ENCODE results near the gene PSMD5. TPM values are rescaled to one million over a fixed set of nuclear protein-coding genes. Genes with fewer than 3 reads are reported as not detected.

PSMD5 gene
- total and polyA plus RNA-seq, 8 donors, result 14.8 to 39.1 (median 21.2) TPM

- H3K4me3 ChIP-seq, result no peak overlapping the region
- intact Hi-C loops (cut with DNase I; ENCODE audit: low total_unique reads), result no loop called here
- peak overlapping the region in 2 of 5 donors; percentile 22 to 38 for H3K27ac ChIP-seq
- H3K27me3 ChIP-seq, result no peaks in the 10 kb centered on the region
- H3K9me3 ChIP-seq, result no peaks in the 10 kb centered on the region
- peak in 1 of 2 donors; percentile 67 for DNase-seq
- peaks cover 13 to 20% (median 18%) of the 10 kb centered on the region in 4 donors for H3K4me1 ChIP-seq
- WGBS, 5 donors, result 24 to 68% (median 39%) methylated on average over 5 of the region's 5 CpGs
- peaks cover 17 to 61% (median 51%) of the 10 kb centered on the region in 4 donors for H3K36me3 ChIP-seq
- TF ChIP-seq POLR2AphosphoS5 (IDR thresholded peaks at IDR 0.05), result no peak
- TF ChIP-seq CTCF (IDR thresholded peaks at IDR 0.05), result no peak
- no peak for TF ChIP-seq EP300 (IDR thresholded peaks at IDR 0.05)
These were observed 23.1 kb upstream of the PSMD5 start for GRCh38 chr9:120865809-120866208.

DNA sequence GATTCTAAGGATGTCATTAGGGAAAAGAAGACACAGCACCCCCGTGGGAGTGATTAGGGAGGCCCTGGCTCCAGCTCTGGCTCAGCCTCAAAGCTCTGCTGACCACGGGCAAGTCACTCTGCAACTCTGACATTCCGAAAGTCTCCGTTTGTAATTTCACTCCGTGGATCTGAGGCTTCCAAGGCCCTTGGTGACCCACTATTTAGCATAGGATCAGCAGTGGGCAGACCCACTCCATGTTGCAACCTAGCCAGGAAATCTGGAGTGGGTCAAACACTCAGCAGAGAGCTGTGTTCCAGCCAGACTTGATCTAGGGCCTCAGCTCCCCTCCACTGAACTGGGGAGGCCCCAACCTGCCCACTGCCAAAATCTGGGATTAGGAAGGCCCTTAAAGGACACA, 22.5 kb upstream of the PSMD5 start:
- Histone ChIP-seq H3K27me3 (no peaks in the 10 kb centered on the region), H3K4me1 (peaks cover 13 to 20% (median 18%) of the 10 kb centered on the region in 4 donors), H3K4me3 (no peak overlapping the region), H3K36me3 (peaks cover 23 to 68% (median 57%) of the 10 kb centered on the region in 4 donors), H3K9me3 (no peaks in the 10 kb centered on the region), H3K27ac (no peak overlapping the region)
- 64 to 85% (median 80%) methylated on average over 5 of the region's 5 CpGs for WGBS, 5 donors
- TF ChIP-seq POLR2A (IDR thresholded peaks at IDR 0.05), result no peak
- TF ChIP-seq EP300 (IDR thresholded peaks at IDR 0.05), result no peak
- DNase-seq, result no peak
- intact Hi-C loops (cut with DNase I; ENCODE audit: low total_unique reads), result no loop called here

- no peaks in the 10 kb centered on the region for H3K27me3 ChIP-seq
- H3K4me3 ChIP-seq, result no peak overlapping the region
- no peak for TF ChIP-seq POLR2A (IDR thresholded peaks at IDR 0.05)
- TF ChIP-seq POLR2AphosphoS5 (IDR thresholded peaks at IDR 0.05), result no peak
- TF ChIP-seq EP300 (IDR thresholded peaks at IDR 0.05), result no peak
- TF ChIP-seq CTCF (IDR thresholded peaks at IDR 0.05), result no peak
- H3K9me3 ChIP-seq, result no peaks in the 10 kb centered on the region
- H3K4me1 ChIP-seq, result peaks cover 13 to 18% (median 16%) of the 10 kb centered on the region in 4 donors
- intact Hi-C loops (cut with DNase I; ENCODE audit: low total_unique reads), result no loop called here
- H3K27ac ChIP-seq, result no peak overlapping the region
- peaks cover 27 to 72% (median 62%) of the 10 kb centered on the region in 4 donors for H3K36me3 ChIP-seq
- no peak for DNase-seq
- WGBS, 5 donors, result 95 to 97% (median 96%) methylated on average over 5 of the region's 5 CpGs
These were observed 22.0 kb upstream of the PSMD5 start for GRCh38 chr9:120864719-120865118.

- peaks cover 31 to 81% (median 69%) of the 10 kb centered on the region in 4 donors for H3K36me3 ChIP-seq
These were observed 21.1 kb upstream of the PSMD5 start for GRCh38 chr9:120863833-120864232.

More at GRCh38 chr9:120863833-120864232, 21.1 kb upstream of the PSMD5 start:
- intact Hi-C loops (cut with DNase I; ENCODE audit: low total_unique reads), result no loop called here
- Histone ChIP-seq H3K4me3 (no peak overlapping the region), H3K4me1 (peaks cover 6 to 10% (median 9%) of the 10 kb centered on the region in 4 donors), H3K27ac (no peak overlapping the region), H3K27me3 (no peaks in the 10 kb centered on the region), H3K9me3 (no peaks in the 10 kb centered on the region)
- no peak for TF ChIP-seq POLR2A (IDR thresholded peaks at IDR 0.05)
- no peak for TF ChIP-seq EP300 (IDR thresholded peaks at IDR 0.05)
- TF ChIP-seq POLR2AphosphoS5 (IDR thresholded peaks at IDR 0.05), result no peak
- TF ChIP-seq CTCF (IDR thresholded peaks at IDR 0.05), result no peak
- DNase-seq, result no peak
- 86 to 98% (median 92%) methylated on average over 7 of the region's 7 CpGs for WGBS, 5 donors
